PC-9 (cell line): ENCODE data around the gene BTBD16.

Experiments
- EZH2 ChIP-seq: fragments of 200-600 bp; sonication (generic); IDR thresholded peaks from 2 replicates; pipeline ENCODE4 v1.8.0; 2017; ENCODE audit warnings: antibody characterized with exemption, low read depth
- TF ChIP-seq, protein P1 (sequence below): fragments of 200-600 bp; sonication (generic); conservative IDR thresholded peaks from 2 replicates; pipeline ENCODE4 v1.6.1; 2017; ENCODE audit warnings: mixed run types, antibody characterized with exemption, mild to moderate bottlenecking, moderate library complexity

DNA sequence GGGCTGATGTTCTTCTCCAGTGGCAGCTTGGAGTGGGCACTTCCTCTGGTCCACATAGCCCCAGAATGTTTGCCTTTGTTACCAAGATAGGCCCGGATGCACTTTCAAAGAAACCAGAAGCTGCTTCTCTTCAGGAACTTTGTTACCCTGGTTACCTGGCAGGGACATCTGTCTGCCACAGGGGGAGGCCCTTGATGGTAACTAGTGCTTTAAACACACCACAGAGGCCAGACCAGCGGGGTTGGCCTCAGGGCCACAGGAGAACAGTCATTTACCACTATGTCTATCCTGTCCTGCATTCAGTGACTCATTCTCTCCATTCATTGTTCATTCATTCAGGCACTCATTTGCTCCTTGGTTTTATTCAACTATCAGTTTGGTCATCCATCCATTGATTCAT is 91.5 kb downstream of the BTBD16 start:
- TF ChIP-seq, protein P1, sequence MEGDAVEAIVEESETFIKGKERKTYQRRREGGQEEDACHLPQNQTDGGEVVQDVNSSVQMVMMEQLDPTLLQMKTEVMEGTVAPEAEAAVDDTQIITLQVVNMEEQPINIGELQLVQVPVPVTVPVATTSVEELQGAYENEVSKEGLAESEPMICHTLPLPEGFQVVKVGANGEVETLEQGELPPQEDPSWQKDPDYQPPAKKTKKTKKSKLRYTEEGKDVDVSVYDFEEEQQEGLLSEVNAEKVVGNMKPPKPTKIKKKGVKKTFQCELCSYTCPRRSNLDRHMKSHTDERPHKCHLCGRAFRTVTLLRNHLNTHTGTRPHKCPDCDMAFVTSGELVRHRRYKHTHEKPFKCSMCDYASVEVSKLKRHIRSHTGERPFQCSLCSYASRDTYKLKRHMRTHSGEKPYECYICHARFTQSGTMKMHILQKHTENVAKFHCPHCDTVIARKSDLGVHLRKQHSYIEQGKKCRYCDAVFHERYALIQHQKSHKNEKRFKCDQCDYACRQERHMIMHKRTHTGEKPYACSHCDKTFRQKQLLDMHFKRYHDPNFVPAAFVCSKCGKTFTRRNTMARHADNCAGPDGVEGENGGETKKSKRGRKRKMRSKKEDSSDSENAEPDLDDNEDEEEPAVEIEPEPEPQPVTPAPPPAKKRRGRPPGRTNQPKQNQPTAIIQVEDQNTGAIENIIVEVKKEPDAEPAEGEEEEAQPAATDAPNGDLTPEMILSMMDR: no peak
- TF ChIP-seq EZH2: no peak
